Uterus (tissue), 2 donors: Measurements from ENCODE around the gene SNAP29.

Source experiments
- POLR2A ChIP-seq, 2 donors: fragments of 450-650 bp; IDR thresholded peaks; one replicate each; pipeline ENCODE4 v1.6.1; 2016; ENCODE audit warnings: antibody characterized with exemption in 2 of 2, mild to moderate bottlenecking in 1 of 2, moderate library complexity in 1 of 2
- TF ChIP-seq, protein P1 (sequence below), 4 experiments: fragments of 200-600 bp in 2 of 4; fragments of 450-650 bp in 2 of 4; sonication (generic) in 2 of 4; IDR thresholded peaks; one replicate each; pipeline ENCODE4 v1.5.1; 2016 to 2019; ENCODE audit warnings: antibody characterized with exemption in 4 of 4, mild to moderate bottlenecking in 2 of 4, moderate library complexity in 1 of 4

DNA sequence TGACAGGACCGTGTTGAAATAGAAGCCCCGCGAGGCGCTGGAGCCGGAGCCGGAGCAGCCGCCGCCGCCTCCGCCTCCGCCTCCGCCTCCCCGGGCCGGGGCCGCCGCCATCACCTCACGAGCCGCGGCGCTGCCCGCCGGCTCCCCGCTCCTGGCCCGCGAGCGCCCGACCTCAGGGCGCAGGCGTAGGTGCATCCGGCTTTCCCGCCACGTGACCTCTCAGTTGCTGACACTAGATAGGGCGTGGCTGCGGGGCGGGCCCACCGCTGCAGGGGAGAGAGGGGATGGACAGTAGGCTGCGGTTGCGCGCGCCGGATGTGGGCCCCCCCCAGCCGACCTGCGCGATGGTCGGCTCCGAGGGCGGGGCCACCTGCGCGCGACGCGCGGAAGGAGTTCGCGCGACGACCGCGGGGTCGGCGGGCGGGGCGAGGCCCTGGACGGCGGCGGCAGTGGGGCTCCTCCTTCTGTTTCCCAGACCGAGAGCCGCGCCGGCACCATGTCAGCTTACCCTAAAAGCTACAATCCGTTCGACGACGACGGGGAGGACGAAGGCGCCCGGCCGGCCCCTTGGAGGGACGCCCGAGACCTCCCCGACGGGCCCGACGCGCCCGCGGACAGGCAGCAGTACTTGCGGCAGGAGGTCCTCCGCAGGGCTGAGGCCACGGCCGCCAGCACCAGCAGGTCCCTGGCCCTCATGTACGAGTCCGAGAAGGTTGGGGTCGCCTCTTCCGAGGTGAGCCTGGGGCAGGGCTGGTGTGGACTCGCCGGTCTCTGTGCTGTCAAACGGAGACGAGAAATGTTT lies at the start of gene SNAP29, which contains the start of gene PI4KA:
- TF ChIP-seq, protein P1, sequence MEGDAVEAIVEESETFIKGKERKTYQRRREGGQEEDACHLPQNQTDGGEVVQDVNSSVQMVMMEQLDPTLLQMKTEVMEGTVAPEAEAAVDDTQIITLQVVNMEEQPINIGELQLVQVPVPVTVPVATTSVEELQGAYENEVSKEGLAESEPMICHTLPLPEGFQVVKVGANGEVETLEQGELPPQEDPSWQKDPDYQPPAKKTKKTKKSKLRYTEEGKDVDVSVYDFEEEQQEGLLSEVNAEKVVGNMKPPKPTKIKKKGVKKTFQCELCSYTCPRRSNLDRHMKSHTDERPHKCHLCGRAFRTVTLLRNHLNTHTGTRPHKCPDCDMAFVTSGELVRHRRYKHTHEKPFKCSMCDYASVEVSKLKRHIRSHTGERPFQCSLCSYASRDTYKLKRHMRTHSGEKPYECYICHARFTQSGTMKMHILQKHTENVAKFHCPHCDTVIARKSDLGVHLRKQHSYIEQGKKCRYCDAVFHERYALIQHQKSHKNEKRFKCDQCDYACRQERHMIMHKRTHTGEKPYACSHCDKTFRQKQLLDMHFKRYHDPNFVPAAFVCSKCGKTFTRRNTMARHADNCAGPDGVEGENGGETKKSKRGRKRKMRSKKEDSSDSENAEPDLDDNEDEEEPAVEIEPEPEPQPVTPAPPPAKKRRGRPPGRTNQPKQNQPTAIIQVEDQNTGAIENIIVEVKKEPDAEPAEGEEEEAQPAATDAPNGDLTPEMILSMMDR (IDR thresholded peaks at IDR 0.05), result peak in 3 of 4 experiments; percentile 27 to 66 (median 46)
- peak; percentile 83 to 95 for TF ChIP-seq POLR2A (IDR thresholded peaks at IDR 0.05)
